Activated CD4-positive, alpha-beta T cell treated with anti-CD3 and anti-CD28 coated beads, Interleukin-2, amount 10 ng/mL, durations not matched to agents 24 days and 14 days (primary cell): ENCODE data around the gene HDDC3. TPM values are rescaled to one million over a fixed set of nuclear protein-coding genes. Genes with fewer than 3 reads are reported as not detected.
"Not testable (repeated sequence)": the region's sequence is repeated elsewhere in the genome, so short reads cannot be mapped to it uniquely, and the experiment has no call there.

ENCODE experiments used
- DNase-seq: peaks from one replicate; pipeline ENCODE4 v3.0.0; 2022
- H3K27ac Mint-ChIP-seq: one replicate; pipeline ENCODE4 v1.8.0; 2022; ENCODE audit warnings: mild to moderate bottlenecking, mixed read lengths
- H3K27me3 Mint-ChIP-seq: one replicate; pipeline ENCODE4 v1.8.0; 2022; ENCODE audit warnings: mixed read lengths
- H3K36me3 Mint-ChIP-seq: one replicate; pipeline ENCODE4 v1.8.0; 2022; ENCODE audit warnings: low read depth, mild to moderate bottlenecking, mixed read lengths
- H3K4me1 Mint-ChIP-seq: one replicate; pipeline ENCODE4 v1.8.0; 2021; ENCODE audit warnings: mixed read lengths
- H3K4me3 Mint-ChIP-seq: one replicate; pipeline ENCODE4 v1.8.0; 2022; ENCODE audit warnings: mild to moderate bottlenecking, moderate library complexity, mixed read lengths
- H3K9me3 Mint-ChIP-seq: one replicate; pipeline ENCODE4 v1.8.0; 2021; ENCODE audit warnings: mixed read lengths
- intact Hi-C: fragments of 100-400 bp; cut with micrococcal nuclease; formaldehyde crosslinking; loops from one replicate; pipeline ENCODE4 v1.15.1; 2023
- total RNA-seq: library from RNA; stranded (reverse); gene quantifications from 2 replicates; pipeline ENCODE4 v1.2.3, GENCODE V29; 2022

Gene HDDC3
- total RNA-seq, 1 donor from 2014 or later: 36.3 TPM

- intact Hi-C loops: loop anchor here (1.0 to 10.0 kb wide), 7 partner anchors 60 to 1598 kb away; partner anchors contain the start of genes CIB1, IQGAP1, POLG and PRC1
- Mint-ChIP-seq H3K4me3 (peak overlapping the region; percentile 99), H3K27ac (peak overlapping the region; percentile 99), H3K4me1 (peaks cover 49% of the 10 kb centered on the region), H3K36me3 (peaks cover 13% of the 10 kb centered on the region), H3K9me3 (no peaks in the 10 kb centered on the region), H3K27me3 (no peaks in the 10 kb centered on the region)
- no peak for DNase-seq
Observed at GRCh38 chr15:90932660-90932991, 277 bp upstream of the HDDC3 start.

DNA sequence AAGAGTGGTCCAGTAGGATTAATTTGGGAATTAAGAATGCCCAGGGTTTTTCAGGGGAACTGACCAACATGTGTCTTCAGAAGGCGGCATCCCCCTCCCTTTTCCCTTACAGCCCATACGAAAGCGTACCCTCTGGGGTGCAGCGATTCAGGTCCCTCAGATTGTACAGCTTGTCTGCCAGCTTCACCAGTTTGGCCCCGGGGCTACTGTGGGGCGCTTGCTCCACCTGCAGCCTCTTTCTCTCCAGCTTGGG lies 848 bp downstream of the HDDC3 start:
- Mint-ChIP-seq H3K36me3 (peaks cover 9% of the 10 kb centered on the region), H3K4me1 (peaks cover 44% of the 10 kb centered on the region), H3K27me3 (no peaks in the 10 kb centered on the region), H3K27ac (peak overlapping the region; percentile 99), H3K4me3 (peak overlapping the region; percentile 99), H3K9me3 (no peaks in the 10 kb centered on the region)
- intact Hi-C loops: loop anchor here (5.0 to 10.0 kb wide), 5 partner anchors 59 to 1597 kb away; partner anchors contain the start of genes IQGAP1 and POLG
- DNase-seq: no peak

GRCh38 chr15:90930861-90931574 lies 1.3 kb downstream of the HDDC3 start:
- intact Hi-C loops: loop anchor here (5.0 to 10.0 kb wide), 5 partner anchors 59 to 1596 kb away; partner anchors contain the start of genes IQGAP1 and POLG
- DNase-seq: peak; percentile 67
- Mint-ChIP-seq H3K27ac (peak overlapping the region; percentile 99), H3K27me3 (no peaks in the 10 kb centered on the region), H3K4me3 (peak overlapping the region; percentile 99), H3K9me3 (no peaks in the 10 kb centered on the region), H3K4me1 (peaks cover 39% of the 10 kb centered on the region), H3K36me3 (peaks cover 4% of the 10 kb centered on the region)

DNA sequence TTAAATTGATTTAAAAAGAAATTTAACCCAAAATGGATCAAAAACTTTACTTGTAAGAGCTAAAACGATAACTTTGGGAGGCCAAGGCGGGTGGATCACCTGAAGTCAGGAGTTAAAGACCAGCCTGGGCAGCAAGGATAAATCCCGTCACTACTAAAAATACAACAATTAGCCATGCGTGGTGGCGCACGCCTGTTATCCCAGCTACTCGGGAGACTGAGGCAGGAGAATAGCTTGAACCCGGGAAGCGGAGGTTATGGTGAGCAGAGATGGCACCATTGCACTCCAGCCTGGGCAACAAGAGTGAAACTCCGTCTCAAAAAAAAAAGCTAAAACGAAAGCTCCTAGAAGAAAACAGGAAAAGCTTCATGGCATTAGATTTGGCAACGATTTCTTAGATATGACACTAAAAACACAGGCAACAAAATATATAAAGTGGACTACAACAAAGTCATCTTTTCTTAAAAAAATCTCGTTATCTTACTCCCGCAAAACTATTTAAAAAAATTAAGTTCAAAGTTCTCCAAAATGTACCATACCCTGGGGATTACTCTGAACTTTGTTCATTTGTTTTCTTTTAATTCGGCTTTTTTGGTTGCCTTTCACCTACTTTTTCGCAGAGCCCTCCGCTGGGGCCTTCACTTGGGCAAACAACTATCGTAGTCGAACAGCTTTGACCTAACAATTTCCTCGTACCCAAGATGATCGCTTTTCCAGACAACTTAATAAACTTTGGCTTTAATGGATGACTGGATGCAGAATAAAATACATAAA lies 2.9 kb downstream of the HDDC3 start:
- peak overlapping the region; percentile 99 for H3K4me3 Mint-ChIP-seq
- peaks cover 42% of the 10 kb centered on the region for H3K4me1 Mint-ChIP-seq

DNA sequence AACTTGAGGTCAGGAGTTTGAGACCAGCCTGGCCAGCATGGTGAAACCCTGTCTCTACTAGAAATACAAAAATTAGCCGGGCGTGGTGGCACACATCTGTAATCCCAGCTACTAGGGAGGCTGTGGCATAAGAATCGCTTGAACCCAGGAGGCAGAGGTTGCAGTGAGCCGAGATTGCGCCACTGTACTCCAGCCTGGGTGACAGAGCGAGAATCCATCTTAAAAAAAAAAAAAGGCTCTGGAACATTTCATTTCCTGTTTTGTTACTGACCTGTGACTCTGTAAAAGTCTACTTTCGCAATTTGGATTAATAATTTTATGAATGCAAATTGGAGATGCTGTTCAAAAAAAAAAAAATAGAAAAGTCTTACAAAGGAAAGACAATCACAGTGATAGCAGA lies 4.2 kb downstream of the HDDC3 start:
- H3K27ac Mint-ChIP-seq: peak overlapping the region; percentile 64

More for the DNA sequence above, 2.9 kb downstream of the HDDC3 start:
- H3K9me3 Mint-ChIP-seq: no peaks in the 10 kb centered on the region
- peak; percentile 64 for DNase-seq
- H3K36me3 Mint-ChIP-seq: peaks cover 5% of the 10 kb centered on the region
- intact Hi-C loops: loop anchor here (5.0 to 10.0 kb wide), 5 partner anchors 57 to 1595 kb away; partner anchors contain the start of genes IQGAP1 and POLG
- H3K27ac Mint-ChIP-seq: peak overlapping the region; percentile 99
- H3K27me3 Mint-ChIP-seq: no peaks in the 10 kb centered on the region

GRCh38 chr15:90926766-90927165 lies 5.6 kb downstream of the HDDC3 start:
- H3K27me3 Mint-ChIP-seq, H3K27ac Mint-ChIP-seq, DNase-seq, intact Hi-C loops, H3K9me3 Mint-ChIP-seq, H3K4me3 Mint-ChIP-seq: not testable (repeated sequence)
- peaks cover 16% of the 10 kb centered on the region for H3K36me3 Mint-ChIP-seq
- H3K4me1 Mint-ChIP-seq: peaks cover 48% of the 10 kb centered on the region

More for the DNA sequence above, 4.2 kb downstream of the HDDC3 start:
- Mint-ChIP-seq H3K36me3 (peaks cover 11% of the 10 kb centered on the region), H3K4me3 (peak overlapping the region; percentile 40), H3K4me1 (peaks cover 42% of the 10 kb centered on the region)
- DNase-seq, intact Hi-C loops, H3K9me3 Mint-ChIP-seq, H3K27me3 Mint-ChIP-seq: not testable (repeated sequence)

- Mint-ChIP-seq H3K36me3 (peaks cover 34% of the 10 kb centered on the region), H3K27me3 (no peaks in the 10 kb centered on the region)
Observed at GRCh38 chr15:90924375-90924774, 8.0 kb downstream of the HDDC3 start.

GRCh38 chr15:90922712-90923322 lies 9.5 kb downstream of the HDDC3 start:
- H3K4me3 Mint-ChIP-seq, intact Hi-C loops, H3K27me3 Mint-ChIP-seq, H3K9me3 Mint-ChIP-seq: not testable (repeated sequence)
- peak; percentile 73 for DNase-seq
- peak overlapping the region; percentile 78 for H3K27ac Mint-ChIP-seq
- peaks cover 46% of the 10 kb centered on the region for H3K36me3 Mint-ChIP-seq
- peaks cover 29% of the 10 kb centered on the region for H3K4me1 Mint-ChIP-seq

More at GRCh38 chr15:90924375-90924774, 8.0 kb downstream of the HDDC3 start:
- intact Hi-C loops: loop anchor here (1.0 kb wide), 1 partner anchor 22 kb away; no protein-coding TSS in a partner anchor
- Mint-ChIP-seq H3K9me3 (no peaks in the 10 kb centered on the region), H3K27ac (peak overlapping the region; percentile 77), H3K4me1 (peaks cover 35% of the 10 kb centered on the region), H3K4me3 (no peak overlapping the region)
- no peak for DNase-seq

- H3K27me3 Mint-ChIP-seq: no peaks in the 10 kb centered on the region
- peak overlapping the region; percentile 53 for H3K27ac Mint-ChIP-seq
- peaks cover 55% of the 10 kb centered on the region for H3K36me3 Mint-ChIP-seq
- intact Hi-C loops: no loop called here
- H3K4me1 Mint-ChIP-seq: peaks cover 29% of the 10 kb centered on the region
- no peak for DNase-seq
- no peak overlapping the region for H3K4me3 Mint-ChIP-seq
- H3K9me3 Mint-ChIP-seq: no peaks in the 10 kb centered on the region
Observed at GRCh38 chr15:90921887-90922286, 10.5 kb downstream of the HDDC3 start.

- no peaks in the 10 kb centered on the region for H3K9me3 Mint-ChIP-seq
- peaks cover 77% of the 10 kb centered on the region for H3K36me3 Mint-ChIP-seq
- no peak overlapping the region for H3K27ac Mint-ChIP-seq
- intact Hi-C loops: no loop called here
- no peak overlapping the region for H3K4me3 Mint-ChIP-seq
- DNase-seq: no peak
- no peaks in the 10 kb centered on the region for H3K27me3 Mint-ChIP-seq
- H3K4me1 Mint-ChIP-seq: peaks cover 19% of the 10 kb centered on the region
Observed at GRCh38 chr15:90918835-90919234, 13.5 kb downstream of the HDDC3 start.

DNA sequence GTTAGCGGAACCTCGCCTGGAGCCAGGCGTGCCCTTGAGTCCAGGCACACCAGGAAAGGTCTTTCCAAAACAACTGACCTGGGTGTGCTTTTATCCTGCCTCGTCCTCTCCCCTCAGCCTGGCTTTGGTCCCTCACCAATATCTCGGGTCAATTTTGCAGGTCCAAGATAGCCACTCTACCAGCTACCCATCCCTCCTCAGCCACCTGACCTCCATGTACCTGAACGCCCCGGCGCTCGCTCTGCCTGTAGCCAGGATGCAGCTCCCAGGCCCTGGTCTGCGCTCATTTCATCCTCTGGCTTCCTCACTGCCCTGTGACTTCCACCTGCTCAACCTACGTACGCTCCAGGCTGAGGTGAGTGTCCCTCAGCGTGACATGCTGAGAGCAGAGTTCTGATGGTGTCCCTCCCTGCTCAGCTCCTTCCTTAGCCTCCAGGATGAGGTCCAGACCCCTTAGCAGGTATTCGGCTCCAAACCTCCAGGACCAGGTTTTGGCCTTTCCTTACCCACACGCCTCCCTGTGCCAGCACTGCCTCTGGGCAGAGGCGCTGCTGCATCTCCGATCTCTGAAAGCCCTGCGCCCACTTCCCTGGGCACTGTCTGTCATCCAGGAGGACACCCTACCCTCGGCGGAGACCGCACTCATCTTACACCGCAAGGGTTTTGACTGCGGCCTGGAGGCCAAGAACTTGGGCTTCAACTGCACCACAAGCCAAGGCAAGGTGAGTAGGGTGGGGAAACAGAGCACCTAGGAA lies 14.1 kb downstream of the HDDC3 start:
- Mint-ChIP-seq H3K9me3 (no peaks in the 10 kb centered on the region), H3K27me3 (no peaks in the 10 kb centered on the region), H3K4me3 (no peak overlapping the region), H3K27ac (no peak overlapping the region), H3K4me1 (peaks cover 15% of the 10 kb centered on the region), H3K36me3 (peaks cover 79% of the 10 kb centered on the region)
- no peak for DNase-seq
- intact Hi-C loops: no loop called here

GRCh38 chr15:90917569-90917968 lies 14.8 kb downstream of the HDDC3 start:
- no peak for DNase-seq
- Mint-ChIP-seq H3K36me3 (peaks cover 85% of the 10 kb centered on the region), H3K27me3 (no peaks in the 10 kb centered on the region), H3K27ac (no peak overlapping the region), H3K4me3 (no peak overlapping the region), H3K4me1 (peaks cover 9% of the 10 kb centered on the region), H3K9me3 (no peaks in the 10 kb centered on the region)
- intact Hi-C loops: no loop called here

- H3K27ac Mint-ChIP-seq: no peak overlapping the region
- DNase-seq: no peak
- H3K9me3 Mint-ChIP-seq: no peaks in the 10 kb centered on the region
- H3K27me3 Mint-ChIP-seq: no peaks in the 10 kb centered on the region
- H3K36me3 Mint-ChIP-seq: peaks cover 86% of the 10 kb centered on the region
- peaks cover 4% of the 10 kb centered on the region for H3K4me1 Mint-ChIP-seq
- intact Hi-C loops: no loop called here
- H3K4me3 Mint-ChIP-seq: no peak overlapping the region
Observed at GRCh38 chr15:90916461-90916860, 15.9 kb downstream of the HDDC3 start.
